B cell (primary cell): ENCODE results near the gene ENO1. TPM values are rescaled to one million over a fixed set of nuclear protein-coding genes. Genes with fewer than 3 reads are reported as not detected.
"Not testable (repeated sequence)": the region's sequence is repeated elsewhere in the genome, so short reads cannot be mapped to it uniquely, and the experiment has no call there.

ENCODE experiments used
- ATAC-seq: fragments of 200-7000 bp; cut with Tn5 transposase; one replicate; pipeline ENCODE4 v1.10.0; 2021; ENCODE audit warnings: low read depth, mild to moderate bottlenecking, moderate number of reproducible peaks, moderate library complexity
- CTCF ChIA-PET: fragments of 350-600 bp; sonication (Branson Sonifier 250); formaldehyde crosslinking; loops from one replicate; lab custom pipeline; 2021; ENCODE audit warnings: antibody characterized with exemption, inconsistent platforms; lab: Charles Lee
- POLR2A ChIA-PET: fragments of 350-600 bp; sonication (Branson Sonifier 250); formaldehyde crosslinking; loops from one replicate; lab custom pipeline; 2021; ENCODE audit warnings: antibody characterized with exemption; lab: Charles Lee
- DNase-seq: peaks from one replicate; pipeline ENCODE4 v3.0.0; 2013
- H2AFZ ChIP-seq: 2 replicates; pipeline ENCODE4 v1.6.1; 2012; ENCODE audit warnings: mild to moderate bottlenecking, low read depth, low read length; ENCODE audit not compliant: insufficient read depth, poor library complexity, severe bottlenecking
- H3K27ac ChIP-seq, 2 donors: 1 replicate in 1 of 2; 2 replicates in 1 of 2; pipeline ENCODE4 v1.5.1; 2012 to 2013; ENCODE audit warnings: low read length in 2 of 2, mild to moderate bottlenecking in 2 of 2, moderate library complexity in 1 of 2
- H3K27me3 ChIP-seq, 4 experiments: fragments of 200-600 bp in 1 of 4; sonication (generic) in 1 of 4; replicated peaks in 1 of 4; 1 replicate in 2 of 4; 2 replicates in 2 of 4; pipeline versions ENCODE4 v1.6.1 to v1.7.0; 2013 to 2016; ENCODE audit warnings: low read length in 3 of 4, mild to moderate bottlenecking in 2 of 4, mixed read lengths in 1 of 4, moderate library complexity in 1 of 4; ENCODE audit not compliant: insufficient read depth in 4 of 4, control insufficient read depth in 3 of 4; ENCODE audit errors: control extremely low read depth in 1 of 4
- H3K36me3 ChIP-seq, 2 experiments: replicated peaks in 1 of 2; 1 replicate in 1 of 2; 2 replicates in 1 of 2; pipeline versions ENCODE4 v1.6.1 to v1.7.1; 2013; ENCODE audit warnings: low read length in 1 of 2; ENCODE audit not compliant: insufficient read depth in 2 of 2, control insufficient read depth in 1 of 2; ENCODE audit errors: control extremely low read depth in 1 of 2, extremely low read depth in 1 of 2
- H3K4me1 ChIP-seq, 2 donors: fragments of 200-600 bp in 1 of 2; sonication (generic) in 1 of 2; 1 replicate in 1 of 2; 2 replicates in 1 of 2; pipeline versions ENCODE4 v1.5.1 to v1.6.1; 2013 to 2017; ENCODE audit warnings: low read length in 2 of 2; ENCODE audit not compliant: control insufficient read depth in 2 of 2, insufficient read depth in 2 of 2
- H3K4me2 ChIP-seq: replicated peaks from 2 replicates; pipeline ENCODE3; 2012; ENCODE audit warnings: mild to moderate bottlenecking, low read depth, low read length; ENCODE audit not compliant: poor library complexity, severe bottlenecking
- H3K4me3 ChIP-seq, 5 experiments: fragments of 200-600 bp in 1 of 5; sonication (generic) in 1 of 5; 1 replicate in 3 of 5; 2 replicates in 2 of 5; pipeline versions ENCODE4 v1.5.1 to v1.7.0; 2011 to 2016; ENCODE audit warnings: low read length in 4 of 5, mild to moderate bottlenecking in 4 of 5, low read depth in 2 of 5, control low read depth in 1 of 5, moderate library complexity in 1 of 5; ENCODE audit not compliant: insufficient read depth in 1 of 5; ENCODE audit errors: control extremely low read depth in 1 of 5, extremely low read depth in 1 of 5
- H3K79me2 ChIP-seq: fragments of 200-600 bp; sonication (generic); one replicate; pipeline ENCODE4 v1.6.0; 2016; ENCODE audit warnings: low read length; ENCODE audit not compliant: control insufficient read depth, insufficient read depth
- H3K9ac ChIP-seq: fragments of 200-600 bp; sonication (generic); 2 replicates; pipeline ENCODE4 v1.6.1; 2017; ENCODE audit warnings: mild to moderate bottlenecking, low read length, moderate library complexity
- H3K9me3 ChIP-seq, 3 donors: one replicate each; pipeline versions ENCODE4 v1.6.1 to v1.7.1; 2013; ENCODE audit warnings: low read length in 2 of 3; ENCODE audit not compliant: control insufficient read depth in 2 of 3, insufficient read depth in 1 of 3; ENCODE audit errors: control extremely low read depth in 1 of 3
- H4K20me1 ChIP-seq: 2 replicates; pipeline ENCODE4 v1.6.0; 2012; ENCODE audit warnings: mild to moderate bottlenecking, low read length; ENCODE audit not compliant: insufficient read depth, control insufficient read depth, poor library complexity, severe bottlenecking
- H3K27ac Mint-ChIP-seq: one replicate; pipeline ENCODE4 v1.8.0; 2021; ENCODE audit warnings: mixed read lengths
- H3K27me3 Mint-ChIP-seq: one replicate; pipeline ENCODE4 v1.8.0; 2021; ENCODE audit warnings: mixed read lengths
- H3K4me1 Mint-ChIP-seq: one replicate; pipeline ENCODE4 v1.8.0; 2021; ENCODE audit warnings: mixed read lengths
- H3K4me3 Mint-ChIP-seq: one replicate; pipeline ENCODE4 v1.8.0; 2021; ENCODE audit warnings: mixed read lengths
- H3K9me3 Mint-ChIP-seq: one replicate; pipeline ENCODE4 v1.8.0; 2022; ENCODE audit warnings: mixed read lengths; ENCODE audit not compliant: insufficient read depth
- CTCF ChIP-seq: fragments of 200-600 bp; IDR thresholded peaks from one replicate; pipeline ENCODE4 v1.8.0; 2022; ENCODE audit warnings: antibody characterized with exemption, mild to moderate bottlenecking
- EZH2 ChIP-seq: IDR thresholded peaks from 2 replicates; pipeline ENCODE4 v1.6.1; 2012; ENCODE audit warnings: borderline replicate concordance, low read depth, mild to moderate bottlenecking, moderate library complexity, low read length; ENCODE audit not compliant: insufficient read depth, poor library complexity, severe bottlenecking
- WGBS: methylation state at CpG from one replicate; pipeline ENCODE4 v1.1.5; 2013; ENCODE audit warnings: missing lambda C conversion rate; ENCODE audit not compliant: insufficient coverage; 5-methylcytosine and 5-hydroxymethylcytosine counted together
- intact Hi-C: fragments of 100-400 bp; cut with micrococcal nuclease; formaldehyde crosslinking; loops from one replicate; pipeline ENCODE4 v1.10.0; 2022
- polyA plus RNA-seq: library from polyadenylated mRNA; depleted of rRNA; stranded (reverse); fragments of >200 nt; gene quantifications from 2 replicates; pipeline ENCODE4 v1.2.3, GENCODE V29; 2012
- total RNA-seq, 2 donors: library from RNA; stranded (reverse); fragments of 120-200 nt in 1 of 2; gene quantifications; 1 replicate in 1 of 2; 2 replicates in 1 of 2; pipeline versions ENCODE4 v1.2.3 to v1.2.4, GENCODE V29; 2013 to 2022

Gene ENO1
- total and polyA plus RNA-seq, 2 donors (not counting 1 experiment from before 2014, with no cell fraction given), result 193 to 237 TPM

- ATAC-seq (no peak), DNase-seq (no peak)
- Histone ChIP-seq H3K4me2 (no peak overlapping the region), H3K4me3 (no peak overlapping the region), H4K20me1 (no peaks in the 10 kb centered on the region), H3K36me3 (no peaks in the 10 kb centered on the region), H2AFZ (no peak overlapping the region), H3K9me3 (no peaks in the 10 kb centered on the region), H3K27me3 (no peaks in the 10 kb centered on the region), H3K27ac (no peak overlapping the region), H3K4me1 (no peaks in the 10 kb centered on the region), H3K9ac (no peak overlapping the region), H3K79me2 (no peaks in the 10 kb centered on the region)
- CTCF ChIA-PET, result interaction anchor here (0.6 kb wide), 1 partner anchor 38 kb away, joined by 4 read pairs; no protein-coding TSS in a partner anchor
- POLR2A ChIA-PET, result no interaction called here
- no peak for TF ChIP-seq EZH2
- TF ChIP-seq CTCF, result no peak
- H3K9me3 Mint-ChIP-seq, result no peaks in the 10 kb centered on the region
- no peak overlapping the region for H3K4me3 Mint-ChIP-seq
- no peaks in the 10 kb centered on the region for H3K4me1 Mint-ChIP-seq
- intact Hi-C loops, result no loop called here
- 90% methylated on average over 8 of the region's 11 CpGs for WGBS
- no peak overlapping the region for H3K27ac Mint-ChIP-seq
- no peaks in the 10 kb centered on the region for H3K27me3 Mint-ChIP-seq
Observed at GRCh38 chr1:8889103-8889846, 10.8 kb upstream of the ENO1 start.

- no peaks in the 10 kb centered on the region for H3K36me3 ChIP-seq
- H3K9me3 ChIP-seq, result no peaks in the 10 kb centered on the region
- no peaks in the 10 kb centered on the region for H4K20me1 ChIP-seq
- no peak overlapping the region for H3K4me2 ChIP-seq
- ATAC-seq (no peak), DNase-seq (no peak)
- no peaks in the 10 kb centered on the region for H3K27me3 Mint-ChIP-seq
- H3K27ac Mint-ChIP-seq, result no peak overlapping the region
- ChIA-PET POLR2A (no interaction called here), CTCF (interaction anchor here (1.0 to 1.5 kb wide), 2 partner anchors 25 to 37 kb away, joined by 4 to 5 read pairs; no protein-coding TSS in a partner anchor)
- no peak overlapping the region for H2AFZ ChIP-seq
- H3K4me3 Mint-ChIP-seq, result no peak overlapping the region
- TF ChIP-seq CTCF, result no peak
- no peak for TF ChIP-seq EZH2
- H3K9me3 Mint-ChIP-seq, result no peaks in the 10 kb centered on the region
- 100% methylated on average over 2 of the region's 2 CpGs for WGBS
- H3K4me1 Mint-ChIP-seq, result no peaks in the 10 kb centered on the region
- H3K27me3 ChIP-seq, result no peaks in the 10 kb centered on the region
- H3K4me3 ChIP-seq, result no peak overlapping the region
- intact Hi-C loops, result no loop called here
- no peak overlapping the region for H3K27ac ChIP-seq
- H3K4me1 ChIP-seq, result no peaks in the 10 kb centered on the region
- no peaks in the 10 kb centered on the region for H3K79me2 ChIP-seq
- no peak overlapping the region for H3K9ac ChIP-seq
Observed at GRCh38 chr1:8886589-8886988, 8.1 kb upstream of the ENO1 start.

- H3K4me1 Mint-ChIP-seq, H2AFZ ChIP-seq, intact Hi-C loops, H3K4me1 ChIP-seq, H3K9me3 ChIP-seq, H3K9me3 Mint-ChIP-seq, H3K36me3 ChIP-seq, H3K4me3 ChIP-seq, H3K27ac ChIP-seq, H4K20me1 ChIP-seq, DNase-seq, POLR2A ChIA-PET, ATAC-seq, H3K27me3 ChIP-seq, H3K79me2 ChIP-seq, H3K9ac ChIP-seq, H3K4me2 ChIP-seq, H3K27ac Mint-ChIP-seq, H3K27me3 Mint-ChIP-seq, H3K4me3 Mint-ChIP-seq: not testable (repeated sequence)
- CTCF ChIA-PET, result interaction anchor here (1.0 to 1.5 kb wide), 2 partner anchors 25 to 37 kb away, joined by 4 to 5 read pairs; no protein-coding TSS in a partner anchor
- WGBS, result 93% methylated on average over 4 of the region's 9 CpGs
Observed at GRCh38 chr1:8886031-8886524, 7.6 kb upstream of the ENO1 start.
